ENCODE data around the gene FNTB.

- TF ChIP-seq CTCF (IDR thresholded peaks at IDR 0.05; ENCODE audit: low read depth, low read length) (no peak), EZH2phosphoT487 (IDR thresholded peaks at IDR 0.05; ENCODE audit: low read depth) (no peak)
These were observed 35.4 kb upstream of the FNTB start for GRCh38 chr14:64951291-64951690.
